ENCODE data around the gene LSM12. TPM values are rescaled to one million over a fixed set of nuclear protein-coding genes. Genes with fewer than 3 reads are reported as not detected.

LSM12 gene
- total and polyA plus RNA-seq, 2 of the 8 experiments (the other 6 are each of a cell fraction or from before 2014, with no cell fraction given), result 69.8 to 142 TPM

DNA sequence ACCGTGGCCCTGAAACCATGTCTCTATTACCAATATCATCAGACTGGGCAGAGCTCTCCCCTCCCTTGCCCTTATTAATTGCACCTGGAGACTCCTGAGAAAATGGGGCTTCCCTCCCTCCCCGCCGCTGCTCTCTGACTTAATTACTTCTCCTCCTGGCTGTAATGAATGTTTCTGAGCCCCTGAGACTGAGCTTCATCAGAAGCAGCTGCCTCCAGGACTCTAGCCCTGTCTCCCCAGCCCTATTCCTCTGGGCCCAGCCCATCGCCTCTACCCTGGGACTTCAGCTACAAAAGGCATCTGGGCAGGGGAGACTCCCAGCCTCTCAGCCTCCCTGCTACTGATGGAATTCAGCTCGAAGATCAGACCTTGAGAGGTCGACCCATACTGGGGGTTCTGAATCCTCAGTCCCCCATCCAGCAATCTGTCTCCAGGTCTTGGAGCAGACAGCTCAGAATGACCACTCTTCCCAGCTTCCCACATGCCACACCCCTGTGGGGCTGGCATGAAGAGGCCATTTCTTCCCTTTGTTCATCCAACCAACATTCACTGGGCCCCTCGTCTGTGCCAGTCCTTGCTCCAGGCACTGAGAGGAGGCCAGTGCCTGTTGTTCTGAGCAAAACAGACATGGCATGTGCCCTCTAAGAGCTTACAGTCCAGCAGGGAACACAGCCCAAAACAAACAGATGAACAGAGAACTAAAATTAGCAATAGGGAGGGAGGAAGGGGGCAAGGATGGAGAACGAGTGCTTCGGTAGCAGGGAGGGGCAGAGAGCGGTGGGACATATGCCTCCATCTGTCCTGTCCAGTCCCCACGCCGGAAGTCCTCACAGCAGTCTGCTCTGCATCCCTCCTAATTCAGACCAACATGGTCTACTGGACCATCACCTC is 79.1 kb downstream of the LSM12 start:
- Histone ChIP-seq H4K91ac (replicated peaks; ENCODE audit: insufficient read length, low read length) (no peak overlapping the region), H3K27me3 (replicated peaks in 1 of 4; ENCODE audit: control insufficient read depth in 3 of 4, extremely low read depth in 1 of 4, insufficient read depth in 3 of 4, low read length in 3 of 4) (peaks cover 0 to 4% (median 3%) of the 10 kb centered on the region in 4 experiments; a peak in 3 of 7 replicates), H3K27ac (ENCODE audit: low read depth, low read length) (no peak overlapping the region), H3K23ac (ENCODE audit: insufficient read length) (no peak overlapping the region), H3K56ac (replicated peaks; ENCODE audit: insufficient read length, low read depth, low read length) (no peak overlapping the region), H2BK20ac (ENCODE audit: low read length) (0 out of 2 replicates have a peak overlapping the region, but pooled peaks have one; percentile 5), H3K23me2 (ENCODE audit: low read depth, low read length) (peaks cover 6% of the 10 kb centered on the region), H4K8ac (ENCODE audit: extremely low read depth, insufficient read depth, low read length) (no peak overlapping the region), H3K4me1 (replicated peaks in 1 of 4; ENCODE audit: control insufficient read depth in 3 of 4, insufficient read depth in 4 of 4, low read length in 3 of 4) (peaks cover 0 to 4% (median 2%) of the 10 kb centered on the region in 4 experiments; a peak in 4 of 7 replicates), H2AK5ac (ENCODE audit: low read depth, low read length) (no peak overlapping the region; the same call in 1 of the 2 replicates), H2BK120ac (replicated peaks; ENCODE audit: low read depth, low read length) (no peak overlapping the region), H2BK12ac (ENCODE audit: low read depth, low read length) (0 out of 2 replicates have a peak overlapping the region, but pooled peaks have one; percentile 21), H3K4ac (replicated peaks; ENCODE audit: insufficient read length, low read depth, low read length) (no peak overlapping the region), H2AFZ (ENCODE audit: low read length) (no peak overlapping the region), H3K9me3 (ENCODE audit: insufficient read depth in 2 of 2, low read depth in 1 of 2, low read length in 1 of 2) (no peaks in the 10 kb centered on the region), H2BK15ac (ENCODE audit: low read length) (no peak overlapping the region), H3K36me3 (ENCODE audit: control insufficient read depth in 2 of 4, insufficient read depth in 4 of 4, low read length in 3 of 4) (no peaks in the 10 kb centered on the region), H3K9ac (replicated peaks in 1 of 4; ENCODE audit: extremely low read depth in 1 of 4, low read depth in 3 of 4, low read length in 3 of 4) (no peak overlapping the region), H3K4me3 (ENCODE audit: extremely low read depth in 1 of 4, insufficient read depth in 2 of 4, low read depth in 3 of 4, low read length in 4 of 4) (no peak overlapping the region), H4K20me1 (replicated peaks in 1 of 2; ENCODE audit: control insufficient read depth in 1 of 2, insufficient read depth in 2 of 2, low read length in 2 of 2) (no peaks in the 10 kb centered on the region), H3K14ac (ENCODE audit: insufficient read length) (no peak overlapping the region), H2BK5ac (ENCODE audit: low read depth, low read length) (no peak overlapping the region; the same call in 1 of the 2 replicates), H4K5ac (ENCODE audit: insufficient read length, low read depth, low read length) (no peak overlapping the region), H3K79me1 (ENCODE audit: low read depth, low read length) (no peaks in the 10 kb centered on the region), H3K4me2 (ENCODE audit: insufficient read depth in 1 of 2, low read depth in 2 of 2, low read length in 2 of 2) (no peak overlapping the region; a peak in 1 of 4 replicates), H3K79me2 (ENCODE audit: control insufficient read depth in 1 of 2, insufficient read depth in 2 of 2, low read length in 2 of 2) (no peaks in the 10 kb centered on the region), H3K18ac (ENCODE audit: extremely low read depth, low read length) (no peak overlapping the region; the same call in 1 of the 2 replicates)
- WGBS, 2 experiments (ENCODE audit: extremely low coverage in 1 of 2, insufficient coverage in 1 of 2, insufficient read length in 1 of 2, insufficient replicate concordance in 2 of 2, low coverage in 1 of 2, low lambda C conversion rate in 2 of 2, missing lambda C conversion rate in 1 of 2), result 77% methylated on average over 12 of the region's 12 CpGs; no CpG with 5 or more reads in 1 of the 2 experiments
- FAIRE-seq (no peak), DNase-seq (ENCODE audit: low read depth in 1 of 2, low spot score in 2 of 2) (no peak)
- CTCF ChIA-PET (ENCODE audit: partially characterized antibody), result interaction anchor here (0.7 to 22.7 kb wide), 12 partner anchors 9 to 260 kb away, joined by 3 to 416 read pairs (median 4); partner anchors contain the start of genes NAGS and PPY
- POLR2A ChIA-PET (ENCODE audit: partially characterized antibody), result interaction anchor here (0.7 to 1.3 kb wide), 6 partner anchors 9 to 208 kb away, joined by 3 to 5 read pairs (median 4); partner anchors contain the start of gene DUSP3
- TF ChIP-seq HDAC2 (IDR thresholded peaks at IDR 0.05; ENCODE audit: borderline replicate concordance in 1 of 2, low read depth in 2 of 2, low read length in 2 of 2), result no peak
- peak; percentile 62; the same call in 1 of the 2 replicates for TF ChIP-seq SP1 (IDR thresholded peaks at IDR 0.05; ENCODE audit: low read depth, low read length)
- TF ChIP-seq, protein P1, sequence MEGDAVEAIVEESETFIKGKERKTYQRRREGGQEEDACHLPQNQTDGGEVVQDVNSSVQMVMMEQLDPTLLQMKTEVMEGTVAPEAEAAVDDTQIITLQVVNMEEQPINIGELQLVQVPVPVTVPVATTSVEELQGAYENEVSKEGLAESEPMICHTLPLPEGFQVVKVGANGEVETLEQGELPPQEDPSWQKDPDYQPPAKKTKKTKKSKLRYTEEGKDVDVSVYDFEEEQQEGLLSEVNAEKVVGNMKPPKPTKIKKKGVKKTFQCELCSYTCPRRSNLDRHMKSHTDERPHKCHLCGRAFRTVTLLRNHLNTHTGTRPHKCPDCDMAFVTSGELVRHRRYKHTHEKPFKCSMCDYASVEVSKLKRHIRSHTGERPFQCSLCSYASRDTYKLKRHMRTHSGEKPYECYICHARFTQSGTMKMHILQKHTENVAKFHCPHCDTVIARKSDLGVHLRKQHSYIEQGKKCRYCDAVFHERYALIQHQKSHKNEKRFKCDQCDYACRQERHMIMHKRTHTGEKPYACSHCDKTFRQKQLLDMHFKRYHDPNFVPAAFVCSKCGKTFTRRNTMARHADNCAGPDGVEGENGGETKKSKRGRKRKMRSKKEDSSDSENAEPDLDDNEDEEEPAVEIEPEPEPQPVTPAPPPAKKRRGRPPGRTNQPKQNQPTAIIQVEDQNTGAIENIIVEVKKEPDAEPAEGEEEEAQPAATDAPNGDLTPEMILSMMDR (IDR thresholded peaks at IDR 0.05; ENCODE audit: control extremely low read depth in 1 of 3, insufficient read depth in 1 of 3, low read depth in 1 of 3, low read length in 3 of 3), result no peak
- TF ChIP-seq JUN (IDR thresholded peaks at IDR 0.05; ENCODE audit: low read depth, low read length), result no peak
- TF ChIP-seq CBX5 (IDR thresholded peaks at IDR 0.05; ENCODE audit: low read depth, low read length), result no peak

Data from H1 (cell line).